GM10248 (cell line): Measurements from ENCODE around the gene PSEN2.

Experiments
- CTCF ChIA-PET: fragments of 300-600 bp; sonication (Branson Sonifier 250); formaldehyde crosslinking; extraction: SDS; loops from one replicate; lab custom pipeline; 2021; ENCODE audit warnings: antibody characterized with exemption; lab: Yijun Ruan, JAX
- POLR2A ChIA-PET: fragments of 350-650 bp; sonication (Branson Sonifier 250); formaldehyde crosslinking; extraction: SDS; loops from one replicate; lab custom pipeline; 2020; ENCODE audit warnings: antibody characterized with exemption; lab: Yijun Ruan, JAX
- DNase-seq: peaks from one replicate; pipeline ENCODE4 v3.0.0; 2012; ENCODE audit errors: extremely low spot score
- CTCF ChIP-seq: IDR thresholded peaks from 2 replicates; pipeline ENCODE4 v1.5.1; 2012; ENCODE audit warnings: mild to moderate bottlenecking, low read depth; ENCODE audit errors: extremely low read depth, missing control alignments, control extremely low read depth

The PSEN2 gene

GRCh38 chr1:226870401-226871279 is at the start of gene PSEN2:
Gene PSEN2 (plus strand): TSS chr1:226870616. CDS start chr1:226881908, 11,292 bp downstream.
- DNase-seq: peak; percentile 88

GRCh38 chr1:226820941-226821718 is 49.3 kb upstream of the PSEN2 start:
- POLR2A ChIA-PET: no interaction called here
- DNase-seq: no peak
- CTCF ChIA-PET: interaction anchor here (1.4 to 1.9 kb wide), 3 partner anchors 9 to 17 kb away, joined by 3 to 4 read pairs (median 3); no protein-coding TSS in a partner anchor
- no peak for TF ChIP-seq CTCF

More at GRCh38 chr1:226870401-226871279, at the start of gene PSEN2:
- ChIA-PET CTCF (interaction anchor here (0.9 to 2.0 kb wide), 7 partner anchors 10 to 237 kb away, joined by 3 to 8 read pairs (median 3); no protein-coding TSS in a partner anchor), POLR2A (no interaction called here)
- no peak for TF ChIP-seq CTCF

GRCh38 chr1:226821719-226822085 is 48.7 kb upstream of the PSEN2 start:
- POLR2A ChIA-PET: no interaction called here
- no peak for DNase-seq
- CTCF ChIA-PET: no interaction called here
- no peak for TF ChIP-seq CTCF

- ChIA-PET CTCF (interaction anchor here (1.2 to 7.3 kb wide), 9 partner anchors 9 to 276 kb away, joined by 3 to 100 read pairs (median 5); no protein-coding TSS in a partner anchor), POLR2A (interaction anchor here (0.7 kb wide), 1 partner anchor 13 kb away, joined by 3 read pairs; no protein-coding TSS in a partner anchor)
- no peak for DNase-seq
- no peak for TF ChIP-seq CTCF
These were observed 46.8 kb upstream of the PSEN2 start for GRCh38 chr1:226823643-226824042.

GRCh38 chr1:226825037-226825745 is 45.2 kb upstream of the PSEN2 start:
- no peak for TF ChIP-seq CTCF
- DNase-seq: no peak
- ChIA-PET POLR2A (no interaction called here), CTCF (interaction anchor here (1.1 to 7.3 kb wide), 9 partner anchors 10 to 216 kb away, joined by 3 to 100 read pairs (median 6); no protein-coding TSS in a partner anchor)
